Erythroblast (primary cell): Measurements from ENCODE around the gene MAGEB2.

Experiments
- GATA1 ChIP-seq: IDR thresholded peaks from 2 replicates; pipeline ENCODE4 v1.6.1; 2011; ENCODE audit warnings: low read depth, mild to moderate bottlenecking, control low read depth, low read length, moderate library complexity
- POLR2A ChIP-seq: IDR thresholded peaks from 2 replicates; pipeline ENCODE4 v1.6.1; 2011; ENCODE audit warnings: mild to moderate bottlenecking, low read length

DNA sequence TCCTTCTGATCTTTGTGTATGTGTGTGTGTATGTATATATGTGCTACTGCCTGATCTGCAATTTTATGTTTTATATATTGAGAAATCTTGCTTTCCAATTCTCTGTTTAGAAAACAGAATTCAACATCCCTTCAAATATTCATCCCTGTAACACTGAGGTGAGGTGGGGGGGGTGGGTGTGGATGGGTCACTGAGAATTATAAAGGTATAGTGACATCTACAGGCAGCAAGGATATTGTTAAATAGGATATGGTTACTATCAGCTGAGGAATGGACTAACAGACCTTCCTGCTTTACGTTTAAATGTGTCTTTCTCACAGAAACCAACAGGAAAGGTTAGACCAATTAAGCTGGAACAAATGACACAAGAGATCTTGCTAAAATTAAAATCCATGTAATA lies 19.0 kb upstream of the MAGEB2 start:
- no peak for TF ChIP-seq POLR2A
- no peak for TF ChIP-seq GATA1
